Measurements from ENCODE around the gene OXSR1. TPM values are rescaled to one million over a fixed set of nuclear protein-coding genes. Genes with fewer than 3 reads are reported as not detected.

The OXSR1 gene
- total and polyA plus RNA-seq, 8 donors: 7.0 to 49.9 (median 19.8) TPM

DNA sequence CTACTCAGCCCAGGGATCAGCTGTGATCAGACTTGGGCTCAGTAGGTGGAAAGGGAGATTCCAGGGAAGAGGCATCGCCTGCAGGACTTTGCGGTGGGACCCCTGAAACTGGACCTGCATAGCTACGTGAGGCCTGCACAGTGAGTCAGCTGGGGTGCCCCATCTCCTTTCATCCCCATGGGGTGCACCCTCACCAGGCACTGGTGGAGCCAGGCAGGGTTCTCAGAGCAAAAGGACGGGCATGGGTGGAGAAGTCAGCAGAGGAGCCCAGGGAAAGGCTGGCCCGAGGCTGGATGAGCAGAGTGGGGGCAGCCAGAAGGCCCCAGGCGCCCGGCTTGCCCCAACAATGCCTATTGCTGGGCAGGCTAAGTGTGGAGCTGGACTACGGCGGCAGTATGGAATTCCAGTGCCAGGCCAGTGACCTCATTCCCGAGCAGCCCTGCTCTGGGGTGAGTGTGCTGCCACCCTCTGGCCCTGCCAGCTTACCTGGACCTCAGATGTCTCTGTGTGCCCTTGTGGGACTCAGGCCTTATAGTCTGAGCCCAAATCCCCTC lies 48.1 kb upstream of the OXSR1 start:
- TF ChIP-seq POLR2AphosphoS5 (IDR thresholded peaks at IDR 0.05) (peak in 1 of 3 donors; percentile 3), EP300 (IDR thresholded peaks at IDR 0.05) (no peak)
- Histone ChIP-seq H3K9me3 (no peaks in the 10 kb centered on the region), H3K27ac (no peak overlapping the region), H3K36me3 (peaks cover 23 to 40% (median 35%) of the 10 kb centered on the region in 4 donors), H3K4me1 (peaks cover 0 to 14% (median 5%) of the 10 kb centered on the region in 4 donors), H3K4me3 (no peak overlapping the region), H3K27me3 (no peaks in the 10 kb centered on the region)
- intact Hi-C loops (cut with DNase I; ENCODE audit: low total_unique reads): no loop called here
- DNase-seq: peak; percentile 51 to 59
- WGBS, 5 donors: 39 to 65% (median 61%) methylated on average over 4 to 10 of the region's 10 CpGs

DNA sequence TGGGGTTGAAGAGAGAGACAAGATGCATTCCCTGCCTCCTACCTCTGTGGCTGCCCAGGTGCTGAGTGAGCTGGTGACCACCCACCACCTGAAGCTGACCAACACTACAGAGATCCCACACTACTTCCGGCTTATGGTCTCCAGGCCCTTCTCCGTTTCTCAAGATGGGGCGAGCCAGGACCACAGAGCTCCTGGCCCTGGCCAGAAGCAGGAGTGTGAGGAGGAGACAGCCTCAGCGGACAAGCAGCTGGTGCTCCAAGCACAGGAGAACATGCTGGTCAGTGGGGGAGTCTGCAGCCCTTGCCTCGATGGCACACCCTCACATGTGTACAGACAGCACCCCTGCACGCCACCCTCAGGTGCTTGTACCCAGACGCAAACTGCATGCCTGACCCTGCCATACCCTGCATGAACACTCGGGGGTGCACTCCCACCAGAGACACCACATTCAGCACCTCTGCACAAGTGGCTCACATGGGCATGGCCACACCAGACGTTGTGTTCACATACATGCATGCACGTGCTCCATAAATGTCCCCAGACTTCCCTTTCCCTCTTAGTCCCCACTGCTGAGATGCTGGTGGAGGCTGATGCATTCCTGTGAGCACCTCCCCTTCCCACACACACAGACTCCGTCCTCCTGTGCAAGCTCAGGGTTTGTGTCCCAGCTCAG lies 47.5 kb upstream of the OXSR1 start:
- H3K9me3 ChIP-seq: no peaks in the 10 kb centered on the region
- H3K4me3 ChIP-seq: no peak overlapping the region
- TF ChIP-seq POLR2AphosphoS5 (IDR thresholded peaks at IDR 0.05) (peak in 1 of 3 donors; percentile 76), POLR2A (IDR thresholded peaks at IDR 0.05) (no peak), EP300 (IDR thresholded peaks at IDR 0.05) (no peak)
- TF ChIP-seq, protein P1, sequence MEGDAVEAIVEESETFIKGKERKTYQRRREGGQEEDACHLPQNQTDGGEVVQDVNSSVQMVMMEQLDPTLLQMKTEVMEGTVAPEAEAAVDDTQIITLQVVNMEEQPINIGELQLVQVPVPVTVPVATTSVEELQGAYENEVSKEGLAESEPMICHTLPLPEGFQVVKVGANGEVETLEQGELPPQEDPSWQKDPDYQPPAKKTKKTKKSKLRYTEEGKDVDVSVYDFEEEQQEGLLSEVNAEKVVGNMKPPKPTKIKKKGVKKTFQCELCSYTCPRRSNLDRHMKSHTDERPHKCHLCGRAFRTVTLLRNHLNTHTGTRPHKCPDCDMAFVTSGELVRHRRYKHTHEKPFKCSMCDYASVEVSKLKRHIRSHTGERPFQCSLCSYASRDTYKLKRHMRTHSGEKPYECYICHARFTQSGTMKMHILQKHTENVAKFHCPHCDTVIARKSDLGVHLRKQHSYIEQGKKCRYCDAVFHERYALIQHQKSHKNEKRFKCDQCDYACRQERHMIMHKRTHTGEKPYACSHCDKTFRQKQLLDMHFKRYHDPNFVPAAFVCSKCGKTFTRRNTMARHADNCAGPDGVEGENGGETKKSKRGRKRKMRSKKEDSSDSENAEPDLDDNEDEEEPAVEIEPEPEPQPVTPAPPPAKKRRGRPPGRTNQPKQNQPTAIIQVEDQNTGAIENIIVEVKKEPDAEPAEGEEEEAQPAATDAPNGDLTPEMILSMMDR (IDR thresholded peaks at IDR 0.05): peak in 5 of 7 experiments; percentile 55 to 92 (median 68)
- H3K36me3 ChIP-seq: peaks cover 29 to 46% (median 41%) of the 10 kb centered on the region in 4 donors
- no peaks in the 10 kb centered on the region for H3K27me3 ChIP-seq
- 36 to 58% (median 50%) methylated on average over 7 to 11 of the region's 11 CpGs for WGBS, 5 donors
- no peak overlapping the region for H3K27ac ChIP-seq
- peak; percentile 73 to 86 for DNase-seq
- peaks cover 0 to 14% (median 5%) of the 10 kb centered on the region in 4 donors for H3K4me1 ChIP-seq
- intact Hi-C loops (cut with DNase I; ENCODE audit: low total_unique reads): no loop called here

DNA sequence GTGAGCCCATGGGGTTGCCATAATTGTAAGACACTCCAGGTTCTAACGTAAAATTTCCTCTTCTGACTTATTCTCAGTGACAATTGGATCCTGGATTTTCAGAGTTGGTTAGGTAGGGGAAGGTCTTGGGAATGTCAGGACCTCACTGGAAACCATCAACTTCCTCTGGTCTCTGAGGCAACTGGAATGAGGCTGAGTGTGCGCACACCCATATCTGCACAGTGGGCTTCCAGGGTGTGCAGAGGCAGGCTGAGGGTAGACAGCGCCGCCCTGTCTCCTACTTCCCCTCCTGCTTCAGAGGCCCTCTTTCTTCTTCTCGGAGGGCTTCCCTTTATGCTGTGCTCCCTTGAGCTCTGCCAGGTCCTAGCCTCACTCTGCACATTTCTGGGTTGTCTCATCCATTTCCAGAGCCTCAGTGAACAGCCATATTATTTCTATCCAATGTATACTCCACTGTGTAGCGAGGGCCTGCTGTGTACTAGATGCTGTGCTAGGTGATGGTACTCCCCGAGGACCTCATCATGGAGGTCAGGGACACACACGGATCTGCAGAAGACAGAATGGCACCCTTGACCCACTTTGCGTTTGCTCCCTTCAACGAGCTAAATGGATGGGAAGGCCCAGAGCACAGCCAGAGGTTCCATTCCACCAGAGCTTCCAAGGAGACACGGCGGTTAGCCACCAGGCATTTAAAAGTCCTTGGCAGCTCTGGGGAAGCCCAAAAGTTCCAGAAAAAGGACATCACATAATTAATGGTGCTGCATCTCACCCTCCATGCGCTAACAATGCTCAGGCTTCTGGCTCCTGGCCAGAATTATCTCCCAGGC lies 46.7 kb upstream of the OXSR1 start:
- H3K27me3 ChIP-seq: no peaks in the 10 kb centered on the region
- no peak for DNase-seq
- H3K4me1 ChIP-seq: peaks cover 0 to 14% (median 5%) of the 10 kb centered on the region in 4 donors
- TF ChIP-seq, protein P1 (IDR thresholded peaks at IDR 0.05): no peak
- TF ChIP-seq EP300 (IDR thresholded peaks at IDR 0.05): no peak
- TF ChIP-seq POLR2A (IDR thresholded peaks at IDR 0.05): no peak
- TF ChIP-seq POLR2AphosphoS5 (IDR thresholded peaks at IDR 0.05): no peak
- 84 to 87% (median 85%) methylated on average over 13 of the region's 13 CpGs for WGBS, 5 donors
- H3K4me3 ChIP-seq: no peak overlapping the region
- peaks cover 37 to 54% (median 49%) of the 10 kb centered on the region in 4 donors for H3K36me3 ChIP-seq
- H3K9me3 ChIP-seq: no peaks in the 10 kb centered on the region
- intact Hi-C loops (cut with DNase I; ENCODE audit: low total_unique reads): no loop called here
- H3K27ac ChIP-seq: no peak overlapping the region

DNA sequence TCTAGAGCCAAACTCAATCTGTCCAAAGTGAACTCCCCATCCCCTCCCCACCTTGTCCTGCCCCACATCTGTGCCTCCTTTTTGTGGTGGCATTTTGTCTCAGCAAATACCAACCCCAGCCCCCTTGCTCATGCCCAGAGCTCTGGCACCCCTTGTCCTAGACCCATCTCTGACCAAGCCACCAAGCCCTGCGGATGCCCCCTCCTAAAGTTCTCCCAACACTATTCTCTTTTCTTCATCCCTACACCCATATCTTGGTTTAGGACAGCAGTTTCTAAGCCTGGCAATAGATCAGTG lies 46.1 kb upstream of the OXSR1 start:
- Histone ChIP-seq H3K27me3 (no peaks in the 10 kb centered on the region), H3K4me1 (peaks cover 0 to 14% (median 5%) of the 10 kb centered on the region in 4 donors), H3K36me3 (peaks cover 42 to 59% (median 54%) of the 10 kb centered on the region in 4 donors), H3K9me3 (no peaks in the 10 kb centered on the region), H3K4me3 (no peak overlapping the region), H3K27ac (no peak overlapping the region)
- intact Hi-C loops (cut with DNase I; ENCODE audit: low total_unique reads): no loop called here
- 93 to 98% (median 95%) methylated on average over 1 of the region's 1 CpG for WGBS, 5 donors
- DNase-seq: no peak
- TF ChIP-seq EP300 (IDR thresholded peaks at IDR 0.05) (no peak), POLR2AphosphoS5 (IDR thresholded peaks at IDR 0.05) (no peak), POLR2A (IDR thresholded peaks at IDR 0.05) (no peak)
- TF ChIP-seq, protein P1 (IDR thresholded peaks at IDR 0.05): no peak

Measured in stomach (tissue), 9 donors.